ENCODE measurements around the gene LZTFL1.

GRCh38 chr3:45885979-45886705 lies 44.2 kb upstream of the LZTFL1 start, which contains the start of gene CCR9:
- TF ChIP-seq CTCF (IDR thresholded peaks at IDR 0.05; ENCODE audit: poor library complexity) (no peak), EZH2 (IDR thresholded peaks at IDR 0.05; ENCODE audit: borderline replicate concordance) (no peak), EZH2phosphoT487 (IDR thresholded peaks at IDR 0.05; ENCODE audit: low read depth, severe bottlenecking, unreplicated experiment) (no peak)
